Measurements from ENCODE around the gene RFX4. TPM values are rescaled to one million over a fixed set of nuclear protein-coding genes. Genes with fewer than 3 reads are reported as not detected.
"Not testable (repeated sequence)": the region's sequence is repeated elsewhere in the genome, so short reads cannot be mapped to it uniquely, and the experiment has no call there.

The RFX4 gene
- total and polyA plus RNA-seq, 10 of the 15 experiments (the other 5 are each of a cell fraction or from before 2014, with no cell fraction given) = 0.02 to 0.23 TPM; not detected in 8

- Histone ChIP-seq H3K9ac (ENCODE audit: control insufficient read depth, insufficient read depth, low read length) (no peak overlapping the region), H3K4me1 (ENCODE audit: control insufficient read depth, insufficient read depth, low read length) (no peaks in the 10 kb centered on the region), H3K4me3 (no peak overlapping the region), H3K36me3 (ENCODE audit: control insufficient read depth in 2 of 2, insufficient read depth in 2 of 2, low read length in 1 of 2) (no peaks in the 10 kb centered on the region), H3K27ac (ENCODE audit: control insufficient read depth, insufficient read depth) (no peak overlapping the region), H3K79me2 (ENCODE audit: control insufficient read depth, insufficient read depth, low read length) (no peaks in the 10 kb centered on the region), H4K20me1 (ENCODE audit: control insufficient read depth, insufficient read depth) (no peaks in the 10 kb centered on the region), H3K4me2 (ENCODE audit: control insufficient read depth, insufficient read depth) (no peak overlapping the region), H3K9me3 (replicated peaks; ENCODE audit: control insufficient read depth, insufficient read depth, low read length) (no peaks in the 10 kb centered on the region), H2AFZ (ENCODE audit: control insufficient read depth, low read depth, low read length) (no peak overlapping the region), H3K27me3 (replicated peaks in 1 of 2; ENCODE audit: control insufficient read depth in 2 of 2, insufficient read depth in 2 of 2, low read length in 1 of 2) (no peaks in the 10 kb centered on the region; a peak in 2 of 4 replicates)
- FAIRE-seq (no peak), ATAC-seq (no peak), DNase-seq (ENCODE audit: low read depth, low spot score) (no peak)
- WGBS (ENCODE audit: insufficient coverage, insufficient replicate concordance, low lambda C conversion rate, missing lambda C conversion rate) = 62% methylated on average over 6 of the region's 6 CpGs
- TF ChIP-seq PBX3 (IDR thresholded peaks at IDR 0.05; ENCODE audit: insufficient replicate concordance, low read depth, low read length) (no peak), CBFB (IDR thresholded peaks at IDR 0.05; ENCODE audit: low read depth) (no peak), SMAD1 (IDR thresholded peaks at IDR 0.05; ENCODE audit: low read depth, partially characterized antibody) (no peak), PAX8 (IDR thresholded peaks at IDR 0.05) (no peak), TCF7 (IDR thresholded peaks at IDR 0.05; ENCODE audit: borderline replicate concordance) (no peak), ZNF622 (IDR thresholded peaks at IDR 0.05) (no peak)
- intact Hi-C loops (cut with micrococcal nuclease; ENCODE audit: unreplicated experiment) = no loop called here
- no TSS peak for BruUV-seq (replicated peaks)
- ChIA-PET SMC1A (ENCODE audit: uncharacterized antibody, unreplicated experiment) (interaction anchor here (0.7 to 1.5 kb wide), 3 partner anchors 12 to 65 kb away, joined by 3 to 4 read pairs (median 4); no protein-coding TSS in a partner anchor), CTCF (interaction anchor here (0.7 to 0.9 kb wide), 2 partner anchors 8 to 1358 kb away, joined by 4 read pairs; no protein-coding TSS in a partner anchor), RAD21 (ENCODE audit: unreplicated experiment) (no interaction called here), POLR2A (interaction anchor here (0.6 to 0.7 kb wide), 2 partner anchors 285 to 294 kb away, joined by 3 to 4 read pairs; no protein-coding TSS in a partner anchor)
- in situ Hi-C loops (cut with MboI) = no loop called here
Measured at GRCh38 chr12:106724934-106725333, 142.1 kb downstream of the RFX4 start.

- H3K4me2 ChIP-seq (ENCODE audit: control insufficient read depth, insufficient read depth); CTCF ChIA-PET; ATAC-seq; H3K36me3 ChIP-seq (ENCODE audit: control insufficient read depth in 2 of 2, insufficient read depth in 2 of 2, low read length in 1 of 2); RAD21 ChIA-PET (ENCODE audit: unreplicated experiment); H3K27me3 ChIP-seq (replicated peaks in 1 of 2; ENCODE audit: control insufficient read depth in 2 of 2, insufficient read depth in 2 of 2, low read length in 1 of 2); FAIRE-seq; H4K20me1 ChIP-seq (ENCODE audit: control insufficient read depth, insufficient read depth); in situ Hi-C loops (cut with MboI); H3K9me3 ChIP-seq (replicated peaks; ENCODE audit: control insufficient read depth, insufficient read depth, low read length); H2AFZ ChIP-seq (ENCODE audit: control insufficient read depth, low read depth, low read length); H3K79me2 ChIP-seq (ENCODE audit: control insufficient read depth, insufficient read depth, low read length); DNase-seq (ENCODE audit: low read depth, low spot score); H3K4me3 ChIP-seq; H3K27ac ChIP-seq (ENCODE audit: control insufficient read depth, insufficient read depth); SMC1A ChIA-PET (ENCODE audit: uncharacterized antibody, unreplicated experiment); intact Hi-C loops (cut with micrococcal nuclease; ENCODE audit: unreplicated experiment); BruUV-seq (replicated peaks); POLR2A ChIA-PET; H3K4me1 ChIP-seq (ENCODE audit: control insufficient read depth, insufficient read depth, low read length); H3K9ac ChIP-seq (ENCODE audit: control insufficient read depth, insufficient read depth, low read length): not testable (repeated sequence)
- 51% methylated on average over 5 of the region's 5 CpGs for WGBS (ENCODE audit: insufficient coverage, insufficient replicate concordance, low lambda C conversion rate, missing lambda C conversion rate)
Measured at GRCh38 chr12:106726603-106727202, 143.9 kb downstream of the RFX4 start.

Measured in GM12878 (cell line).